ENCODE data around the gene TBC1D17.

GRCh38 chr19:49863254-49863934, 14.1 kb upstream of the TBC1D17 start:
- no peak for TF ChIP-seq CTCF (IDR thresholded peaks at IDR 0.05; ENCODE audit: poor library complexity, severe bottlenecking)
- no peak for TF ChIP-seq EZH2 (IDR thresholded peaks at IDR 0.05; ENCODE audit: borderline replicate concordance, insufficient read depth, low read length, poor library complexity, severe bottlenecking)
- TF ChIP-seq EP300 (conservative IDR thresholded peaks at IDR 0.05; ENCODE audit: poor library complexity, severe bottlenecking), result no peak
- no peak for TF ChIP-seq SMC3 (conservative IDR thresholded peaks at IDR 0.05; ENCODE audit: poor library complexity)
- TF ChIP-seq POLR2AphosphoS5 (IDR thresholded peaks at IDR 0.05), result no peak

All from neural cell (in vitro differentiated cells).